Measurements from ENCODE around the gene UNC80. TPM values are rescaled to one million over a fixed set of nuclear protein-coding genes. Genes with fewer than 3 reads are reported as not detected.

Gene UNC80
- total and polyA plus RNA-seq, 2 donors (not counting 1 experiment from before 2014, with no cell fraction given), result not detected

DNA sequence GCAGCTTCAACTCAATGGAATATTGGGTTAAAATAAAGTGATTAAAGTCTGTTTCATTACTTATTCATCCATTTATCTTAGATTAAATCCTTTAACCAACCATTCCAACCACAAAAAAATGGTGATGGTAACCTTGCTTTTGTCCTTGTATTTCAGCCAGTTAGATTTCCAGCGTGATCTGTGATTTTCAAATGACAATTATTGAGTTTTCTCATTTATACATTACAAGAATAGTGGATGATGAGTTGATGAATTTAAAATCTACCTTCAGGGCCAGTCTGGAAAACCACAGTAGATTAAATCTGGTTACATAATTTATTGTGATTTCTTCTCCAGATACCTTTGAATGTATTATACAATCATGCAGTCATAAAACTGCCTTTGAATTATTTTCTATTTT lies 29.7 kb upstream of the UNC80 start:
- no peak overlapping the region for H3K27ac Mint-ChIP-seq
- Histone ChIP-seq H3K36me3 (replicated peaks in 1 of 2; ENCODE audit: control extremely low read depth in 1 of 2, control insufficient read depth in 1 of 2, extremely low read depth in 1 of 2, insufficient read depth in 2 of 2, low read length in 1 of 2) (no peaks in the 10 kb centered on the region), H4K20me1 (ENCODE audit: control insufficient read depth, insufficient read depth, low read length, poor library complexity, severe bottlenecking) (no peaks in the 10 kb centered on the region), H2AFZ (ENCODE audit: insufficient read depth, low read depth, low read length, poor library complexity, severe bottlenecking) (no peak overlapping the region), H3K4me1 (ENCODE audit: control insufficient read depth in 2 of 2, insufficient read depth in 2 of 2, low read length in 2 of 2) (no peaks in the 10 kb centered on the region), H3K79me2 (ENCODE audit: control insufficient read depth, insufficient read depth, low read length) (no peaks in the 10 kb centered on the region), H3K9ac (ENCODE audit: low read length) (no peak overlapping the region), H3K9me3 (ENCODE audit: control extremely low read depth in 1 of 3, control insufficient read depth in 2 of 3, insufficient read depth in 1 of 3, low read length in 2 of 3) (no peaks in the 10 kb centered on the region), H3K27me3 (replicated peaks in 1 of 4; ENCODE audit: control extremely low read depth in 1 of 4, control insufficient read depth in 3 of 4, insufficient read depth in 4 of 4, low read length in 3 of 4) (no peaks in the 10 kb centered on the region), H3K4me3 (ENCODE audit: control extremely low read depth in 1 of 5, extremely low read depth in 1 of 5, insufficient read depth in 1 of 5, low read depth in 2 of 5, low read length in 4 of 5) (no peak overlapping the region), H3K27ac (ENCODE audit: low read length in 2 of 2) (no peak overlapping the region), H3K4me2 (replicated peaks; ENCODE audit: low read depth, low read length, poor library complexity, severe bottlenecking) (no peak overlapping the region)
- no peaks in the 10 kb centered on the region for H3K27me3 Mint-ChIP-seq
- POLR2A ChIA-PET, result no interaction called here
- intact Hi-C loops (cut with micrococcal nuclease), result no loop called here
- TF ChIP-seq, protein P1, sequence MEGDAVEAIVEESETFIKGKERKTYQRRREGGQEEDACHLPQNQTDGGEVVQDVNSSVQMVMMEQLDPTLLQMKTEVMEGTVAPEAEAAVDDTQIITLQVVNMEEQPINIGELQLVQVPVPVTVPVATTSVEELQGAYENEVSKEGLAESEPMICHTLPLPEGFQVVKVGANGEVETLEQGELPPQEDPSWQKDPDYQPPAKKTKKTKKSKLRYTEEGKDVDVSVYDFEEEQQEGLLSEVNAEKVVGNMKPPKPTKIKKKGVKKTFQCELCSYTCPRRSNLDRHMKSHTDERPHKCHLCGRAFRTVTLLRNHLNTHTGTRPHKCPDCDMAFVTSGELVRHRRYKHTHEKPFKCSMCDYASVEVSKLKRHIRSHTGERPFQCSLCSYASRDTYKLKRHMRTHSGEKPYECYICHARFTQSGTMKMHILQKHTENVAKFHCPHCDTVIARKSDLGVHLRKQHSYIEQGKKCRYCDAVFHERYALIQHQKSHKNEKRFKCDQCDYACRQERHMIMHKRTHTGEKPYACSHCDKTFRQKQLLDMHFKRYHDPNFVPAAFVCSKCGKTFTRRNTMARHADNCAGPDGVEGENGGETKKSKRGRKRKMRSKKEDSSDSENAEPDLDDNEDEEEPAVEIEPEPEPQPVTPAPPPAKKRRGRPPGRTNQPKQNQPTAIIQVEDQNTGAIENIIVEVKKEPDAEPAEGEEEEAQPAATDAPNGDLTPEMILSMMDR (IDR thresholded peaks at IDR 0.05), result no peak
- no peak for TF ChIP-seq EZH2 (IDR thresholded peaks at IDR 0.05; ENCODE audit: borderline replicate concordance, insufficient read depth, low read depth, low read length, poor library complexity, severe bottlenecking)
- ATAC-seq (ENCODE audit: low read depth) (no peak), DNase-seq (no peak)
- H3K9me3 Mint-ChIP-seq (ENCODE audit: insufficient read depth), result peaks cover 3% of the 10 kb centered on the region
- no peaks in the 10 kb centered on the region for H3K4me1 Mint-ChIP-seq
- WGBS (ENCODE audit: insufficient coverage), result no CpG with 5 or more reads among the region's 1 CpG
- CTCF ChIA-PET, result no interaction called here
- no peak overlapping the region for H3K4me3 Mint-ChIP-seq

DNA sequence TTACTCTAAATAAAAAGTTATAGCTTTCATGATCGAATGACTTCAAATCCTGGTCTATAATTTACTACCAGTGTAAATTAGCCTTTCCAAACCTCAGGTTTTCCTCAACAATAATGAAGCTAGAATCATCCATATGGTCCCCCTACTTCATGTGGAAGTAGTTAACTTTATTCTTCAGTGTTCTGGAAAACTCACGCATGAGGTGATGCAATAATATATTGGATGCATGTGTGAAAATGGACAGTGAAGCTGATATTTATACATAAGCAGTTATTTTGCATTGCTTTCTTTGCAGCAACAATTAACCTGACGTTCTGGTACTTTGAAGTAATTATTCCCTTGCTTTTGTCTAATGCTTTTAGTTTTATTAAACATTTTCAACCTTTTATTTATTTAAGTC lies 18.6 kb upstream of the UNC80 start:
- H3K27ac ChIP-seq (ENCODE audit: low read length in 2 of 2), result no peak overlapping the region
- H3K9me3 Mint-ChIP-seq (ENCODE audit: insufficient read depth), result no peaks in the 10 kb centered on the region
- ATAC-seq (ENCODE audit: low read depth), result no peak
- H3K4me1 ChIP-seq (ENCODE audit: control insufficient read depth in 2 of 2, insufficient read depth in 2 of 2, low read length in 2 of 2), result no peaks in the 10 kb centered on the region
- TF ChIP-seq, protein P1 (IDR thresholded peaks at IDR 0.05), result no peak
- TF ChIP-seq EZH2 (IDR thresholded peaks at IDR 0.05; ENCODE audit: borderline replicate concordance, insufficient read depth, low read depth, low read length, poor library complexity, severe bottlenecking), result no peak
- H3K4me1 Mint-ChIP-seq, result no peaks in the 10 kb centered on the region
- H4K20me1 ChIP-seq (ENCODE audit: control insufficient read depth, insufficient read depth, low read length, poor library complexity, severe bottlenecking), result no peaks in the 10 kb centered on the region
- no peaks in the 10 kb centered on the region for H3K36me3 ChIP-seq (replicated peaks in 1 of 2; ENCODE audit: control extremely low read depth in 1 of 2, control insufficient read depth in 1 of 2, extremely low read depth in 1 of 2, insufficient read depth in 2 of 2, low read length in 1 of 2)
- intact Hi-C loops (cut with micrococcal nuclease), result no loop called here
- H3K27ac Mint-ChIP-seq, result no peak overlapping the region
- no peaks in the 10 kb centered on the region for H3K9me3 ChIP-seq (ENCODE audit: control extremely low read depth in 1 of 3, control insufficient read depth in 2 of 3, insufficient read depth in 1 of 3, low read length in 2 of 3)
- no peak overlapping the region for H2AFZ ChIP-seq (ENCODE audit: insufficient read depth, low read depth, low read length, poor library complexity, severe bottlenecking)
- H3K4me3 Mint-ChIP-seq, result no peak overlapping the region
- H3K9ac ChIP-seq (ENCODE audit: low read length), result no peak overlapping the region
- WGBS (ENCODE audit: insufficient coverage), result no CpG with 5 or more reads among the region's 3 CpGs
- no peak overlapping the region for H3K4me2 ChIP-seq (replicated peaks; ENCODE audit: low read depth, low read length, poor library complexity, severe bottlenecking)
- ChIA-PET CTCF (interaction anchor here (0.8 to 0.9 kb wide), 2 partner anchors 9 to 328 kb away, joined by 3 to 6 read pairs; no protein-coding TSS in a partner anchor), POLR2A (no interaction called here)
- DNase-seq, result no peak
- H3K27me3 ChIP-seq (replicated peaks in 1 of 4; ENCODE audit: control extremely low read depth in 1 of 4, control insufficient read depth in 3 of 4, insufficient read depth in 4 of 4, low read length in 3 of 4), result peaks cover 0 to 3% (median 0%) of the 10 kb centered on the region in 4 experiments
- peaks cover 13% of the 10 kb centered on the region for H3K27me3 Mint-ChIP-seq
- H3K4me3 ChIP-seq (ENCODE audit: control extremely low read depth in 1 of 5, extremely low read depth in 1 of 5, insufficient read depth in 1 of 5, low read depth in 2 of 5, low read length in 4 of 5), result no peak overlapping the region
- no peaks in the 10 kb centered on the region for H3K79me2 ChIP-seq (ENCODE audit: control insufficient read depth, insufficient read depth, low read length)

Measured in B cell (primary cell).